NOMO-1 treated with dmso at 0.1 percent for 144 hours (cell line): ENCODE measurements around the gene OR10G3.
"Not testable (repeated sequence)": the region's sequence is repeated elsewhere in the genome, so short reads cannot be mapped to it uniquely, and the experiment has no call there.

Experiments used
- DNase-seq: peaks from one replicate; lab custom pipeline; 2025; ENCODE audit not compliant: unreplicated experiment; lab: John Stamatoyannopoulos, UW

OR10G3 gene

GRCh38 chr14:21579976-21580375, at the start of gene OR10G3:
Gene OR10G3 (minus strand): TSS chr14:21580076. CDS start chr14:21570744, 9,332 bp downstream.
- DNase-seq = no peak

- DNase-seq = no peak
Observed at GRCh38 chr14:21626491-21627230, 46.8 kb upstream of the OR10G3 start.

GRCh38 chr14:21617614-21618013, 37.7 kb upstream of the OR10G3 start:
- no peak for DNase-seq

GRCh38 chr14:21614240-21614639, 34.4 kb upstream of the OR10G3 start:
- DNase-seq = no peak

- DNase-seq = no peak
Observed at GRCh38 chr14:21612324-21612723, 32.4 kb upstream of the OR10G3 start.

GRCh38 chr14:21602181-21602580, 22.3 kb upstream of the OR10G3 start:
- DNase-seq = not testable (repeated sequence)

- no peak for DNase-seq
Observed at GRCh38 chr14:21589317-21589716, 9.4 kb upstream of the OR10G3 start.

- no peak for DNase-seq
Observed at GRCh38 chr14:21575661-21576060, 4.2 kb downstream of the OR10G3 start.

GRCh38 chr14:21572604-21573003, 7.3 kb downstream of the OR10G3 start:
- DNase-seq = no peak

- no peak for DNase-seq
Observed at GRCh38 chr14:21558703-21559170, 21.1 kb downstream of the OR10G3 start.

- DNase-seq = peak; percentile 11
Observed at GRCh38 chr14:21557084-21557901, 22.6 kb downstream of the OR10G3 start.

GRCh38 chr14:21556378-21557083, 23.3 kb downstream of the OR10G3 start:
- no peak for DNase-seq

GRCh38 chr14:21553266-21553665, 26.6 kb downstream of the OR10G3 start:
- DNase-seq = no peak

GRCh38 chr14:21544588-21544987, 35.3 kb downstream of the OR10G3 start:
- not testable (repeated sequence) for DNase-seq

GRCh38 chr14:21543963-21544362, 35.9 kb downstream of the OR10G3 start:
- DNase-seq = no peak

GRCh38 chr14:21543521-21543960, 36.3 kb downstream of the OR10G3 start:
- DNase-seq = no peak

GRCh38 chr14:21541413-21542074, 38.3 kb downstream of the OR10G3 start:
- no peak for DNase-seq

GRCh38 chr14:21539189-21539940, 40.5 kb downstream of the OR10G3 start:
- DNase-seq = no peak

GRCh38 chr14:21537090-21537424, 42.8 kb downstream of the OR10G3 start:
- DNase-seq = no peak

- no peak for DNase-seq
Observed at GRCh38 chr14:21536418-21537089, 43.3 kb downstream of the OR10G3 start.
